PC-9 (cell line): ENCODE data around the gene TRAF2. TPM values are rescaled to one million over a fixed set of nuclear protein-coding genes. Genes with fewer than 3 reads are reported as not detected.

Source experiments
- BruUV-seq: library from RNA; stranded (reverse); fragments of 400-500 nt; replicated peaks from 2 replicates; lab custom pipeline; 2021; lab: Mats Ljungman, UMichigan
- CTCF ChIA-PET: fragments of 300-600 bp; sonication (Branson Sonifier 250); formaldehyde crosslinking; loops from one replicate; lab custom pipeline; 2022; ENCODE audit warnings: antibody characterized with exemption; lab: Charles Lee
- POLR2A ChIA-PET: fragments of 300-600 bp; sonication (Branson Sonifier 250); formaldehyde crosslinking; loops from one replicate; lab custom pipeline; 2022; ENCODE audit warnings: antibody characterized with exemption; ENCODE audit not compliant: unreplicated experiment; lab: Charles Lee
- DNase-seq, 2 experiments: peaks; one replicate each; pipeline versions ENCODE4 v3.0.0 to v3.0.0-alpha.2; 2015 to 2022; ENCODE audit warnings: mixed read lengths in 1 of 2
- H2AFZ ChIP-seq: fragments of 200-600 bp; sonication (generic); 2 replicates; pipeline ENCODE4 v1.8.1; 2017; ENCODE audit warnings: antibody characterized with exemption
- H3F3A ChIP-seq: fragments of 200-600 bp; sonication (generic); 2 replicates; pipeline ENCODE4 v1.8.1; 2017; ENCODE audit warnings: antibody characterized with exemption, mild to moderate bottlenecking, low read depth; ENCODE audit not compliant: insufficient read depth
- H3K27ac ChIP-seq: fragments of 200-600 bp; sonication (generic); 2 replicates; pipeline ENCODE4 v1.6.1; 2016; ENCODE audit warnings: mixed run types
- H3K27me3 ChIP-seq: fragments of 200-600 bp; sonication (generic); 2 replicates; pipeline ENCODE4 v1.6.1; 2016; ENCODE audit warnings: low read depth, mixed run types; ENCODE audit not compliant: insufficient read depth
- H3K36me3 ChIP-seq: fragments of 200-600 bp; sonication (generic); 2 replicates; pipeline ENCODE4 v1.6.1; 2016; ENCODE audit warnings: low read depth, mixed run types
- H3K4me1 ChIP-seq: fragments of 200-600 bp; sonication (generic); replicated peaks from 2 replicates; pipeline ENCODE4 v1.6.1; 2016; ENCODE audit warnings: mixed run types; ENCODE audit not compliant: insufficient read depth
- H3K4me2 ChIP-seq: fragments of 200-600 bp; sonication (generic); 2 replicates; pipeline ENCODE4 v1.6.1; 2017; ENCODE audit warnings: mixed run types
- H3K4me3 ChIP-seq: fragments of 200-600 bp; sonication (generic); 2 replicates; pipeline ENCODE4 v1.6.1; 2016; ENCODE audit warnings: mixed run types
- H3K79me2 ChIP-seq: fragments of 200-600 bp; sonication (generic); 2 replicates; pipeline ENCODE4 v1.6.1; 2017; ENCODE audit warnings: low read depth, mixed run types
- H3K9me2 ChIP-seq: fragments of 200-600 bp; sonication (generic); 2 replicates; pipeline ENCODE4 v1.8.1; 2017; ENCODE audit warnings: mild to moderate bottlenecking; ENCODE audit not compliant: insufficient read depth
- H3K9me3 ChIP-seq: fragments of 200-600 bp; sonication (generic); 2 replicates; pipeline ENCODE4 v1.8.1; 2016; ENCODE audit warnings: low read depth; ENCODE audit not compliant: insufficient read depth
- H4K20me1 ChIP-seq: fragments of 200-600 bp; sonication (generic); 2 replicates; pipeline ENCODE4 v1.8.1; 2017; ENCODE audit not compliant: insufficient read depth
- EZH2 ChIP-seq: fragments of 200-600 bp; sonication (generic); IDR thresholded peaks from 2 replicates; pipeline ENCODE4 v1.8.0; 2017; ENCODE audit warnings: antibody characterized with exemption, low read depth
- intact Hi-C: fragments of 100-400 bp; cut with micrococcal nuclease; formaldehyde crosslinking; loops from one replicate; pipeline ENCODE4 v1.10.0; 2022; ENCODE audit not compliant: unreplicated experiment
- total RNA-seq: library from RNA; stranded (reverse); gene quantifications from 2 replicates; pipeline ENCODE4 v1.2.3, GENCODE V29; 2021
- TF ChIP-seq, protein P1 (sequence below): fragments of 200-600 bp; sonication (generic); conservative IDR thresholded peaks from 2 replicates; pipeline ENCODE4 v1.6.1; 2017; ENCODE audit warnings: mixed run types, antibody characterized with exemption, mild to moderate bottlenecking, moderate library complexity

Gene TRAF2
- total RNA-seq, 1 experiment from 2014 or later: 42.7 TPM

- Histone ChIP-seq H2AFZ (no peak overlapping the region), H3F3A (peaks cover 14% of the 10 kb centered on the region), H3K4me3 (no peak overlapping the region; the same call in 1 of the 2 replicates), H3K9me3 (no peaks in the 10 kb centered on the region), H3K27ac (no peak overlapping the region), H4K20me1 (peaks cover 14% of the 10 kb centered on the region), H3K79me2 (no peaks in the 10 kb centered on the region), H3K9me2 (no peaks in the 10 kb centered on the region), H3K36me3 (no peaks in the 10 kb centered on the region), H3K4me1 (peaks cover 5% of the 10 kb centered on the region; the same call in 1 of the 2 replicates), H3K4me2 (peak overlapping the region; percentile 51; the same call in 1 of the 2 replicates), H3K27me3 (no peaks in the 10 kb centered on the region)
- no peak for DNase-seq
- intact Hi-C loops: loop anchor here (5.0 kb wide), 2 partner anchors 152 to 182 kb away; partner anchors contain the start of genes ABCA2 and CLIC3
- CTCF ChIA-PET: no interaction called here
- TF ChIP-seq, protein P1, sequence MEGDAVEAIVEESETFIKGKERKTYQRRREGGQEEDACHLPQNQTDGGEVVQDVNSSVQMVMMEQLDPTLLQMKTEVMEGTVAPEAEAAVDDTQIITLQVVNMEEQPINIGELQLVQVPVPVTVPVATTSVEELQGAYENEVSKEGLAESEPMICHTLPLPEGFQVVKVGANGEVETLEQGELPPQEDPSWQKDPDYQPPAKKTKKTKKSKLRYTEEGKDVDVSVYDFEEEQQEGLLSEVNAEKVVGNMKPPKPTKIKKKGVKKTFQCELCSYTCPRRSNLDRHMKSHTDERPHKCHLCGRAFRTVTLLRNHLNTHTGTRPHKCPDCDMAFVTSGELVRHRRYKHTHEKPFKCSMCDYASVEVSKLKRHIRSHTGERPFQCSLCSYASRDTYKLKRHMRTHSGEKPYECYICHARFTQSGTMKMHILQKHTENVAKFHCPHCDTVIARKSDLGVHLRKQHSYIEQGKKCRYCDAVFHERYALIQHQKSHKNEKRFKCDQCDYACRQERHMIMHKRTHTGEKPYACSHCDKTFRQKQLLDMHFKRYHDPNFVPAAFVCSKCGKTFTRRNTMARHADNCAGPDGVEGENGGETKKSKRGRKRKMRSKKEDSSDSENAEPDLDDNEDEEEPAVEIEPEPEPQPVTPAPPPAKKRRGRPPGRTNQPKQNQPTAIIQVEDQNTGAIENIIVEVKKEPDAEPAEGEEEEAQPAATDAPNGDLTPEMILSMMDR: no peak
- POLR2A ChIA-PET: interaction anchor here (0.6 kb wide), 1 partner anchor 56 kb away, joined by 3 read pairs; no protein-coding TSS in a partner anchor
- BruUV-seq: no TSS peak
Observed at GRCh38 chr9:136844761-136845464, 41.4 kb upstream of the TRAF2 start.

- Histone ChIP-seq H3K4me2 (peak overlapping the region; percentile 51), H3K4me1 (peaks cover 9% of the 10 kb centered on the region; the same call in 1 of the 2 replicates), H3K79me2 (no peaks in the 10 kb centered on the region), H4K20me1 (peaks cover 14% of the 10 kb centered on the region), H3K36me3 (no peaks in the 10 kb centered on the region), H2AFZ (no peak overlapping the region), H3K27ac (no peak overlapping the region), H3K27me3 (no peaks in the 10 kb centered on the region), H3K4me3 (peak overlapping the region; percentile 39; the same call in 1 of the 2 replicates), H3K9me2 (no peaks in the 10 kb centered on the region), H3K9me3 (no peaks in the 10 kb centered on the region), H3F3A (peaks cover 15% of the 10 kb centered on the region)
- DNase-seq: no peak
- POLR2A ChIA-PET: no interaction called here
- CTCF ChIA-PET: no interaction called here
- no TSS peak for BruUV-seq
- intact Hi-C loops: loop anchor here (2.0 to 5.0 kb wide), 3 partner anchors 45 to 182 kb away; partner anchors contain the start of genes ABCA2 and CLIC3
- no peak for TF ChIP-seq EZH2
- TF ChIP-seq, protein P1: no peak
Observed at GRCh38 chr9:136845465-136846260, 40.7 kb upstream of the TRAF2 start.
